ENCODE results near the gene CCDC186.

DNA sequence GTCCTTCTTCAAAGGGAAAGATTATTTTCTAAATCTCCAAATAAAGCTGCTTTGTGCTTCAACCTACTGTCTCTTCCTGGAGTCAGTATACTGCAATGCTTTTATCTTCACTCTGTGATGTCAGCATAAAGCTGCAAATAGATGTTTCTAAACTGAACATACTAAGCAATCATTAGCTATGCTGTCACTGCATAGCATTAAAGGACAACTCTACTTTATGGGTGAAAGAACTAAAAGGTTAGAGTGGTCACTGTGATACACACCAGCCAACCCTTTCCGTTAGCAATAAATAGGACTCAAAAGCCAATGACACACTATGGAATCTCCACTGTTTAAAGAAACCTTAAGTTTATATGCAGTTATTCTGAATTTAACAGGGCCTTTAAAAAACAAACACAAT, 1.8 kb downstream of the CCDC186 start:
- TF ChIP-seq, protein P1, sequence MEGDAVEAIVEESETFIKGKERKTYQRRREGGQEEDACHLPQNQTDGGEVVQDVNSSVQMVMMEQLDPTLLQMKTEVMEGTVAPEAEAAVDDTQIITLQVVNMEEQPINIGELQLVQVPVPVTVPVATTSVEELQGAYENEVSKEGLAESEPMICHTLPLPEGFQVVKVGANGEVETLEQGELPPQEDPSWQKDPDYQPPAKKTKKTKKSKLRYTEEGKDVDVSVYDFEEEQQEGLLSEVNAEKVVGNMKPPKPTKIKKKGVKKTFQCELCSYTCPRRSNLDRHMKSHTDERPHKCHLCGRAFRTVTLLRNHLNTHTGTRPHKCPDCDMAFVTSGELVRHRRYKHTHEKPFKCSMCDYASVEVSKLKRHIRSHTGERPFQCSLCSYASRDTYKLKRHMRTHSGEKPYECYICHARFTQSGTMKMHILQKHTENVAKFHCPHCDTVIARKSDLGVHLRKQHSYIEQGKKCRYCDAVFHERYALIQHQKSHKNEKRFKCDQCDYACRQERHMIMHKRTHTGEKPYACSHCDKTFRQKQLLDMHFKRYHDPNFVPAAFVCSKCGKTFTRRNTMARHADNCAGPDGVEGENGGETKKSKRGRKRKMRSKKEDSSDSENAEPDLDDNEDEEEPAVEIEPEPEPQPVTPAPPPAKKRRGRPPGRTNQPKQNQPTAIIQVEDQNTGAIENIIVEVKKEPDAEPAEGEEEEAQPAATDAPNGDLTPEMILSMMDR (conservative IDR thresholded peaks at IDR 0.05): no peak
- no peak for TF ChIP-seq EZH2 (IDR thresholded peaks at IDR 0.05; ENCODE audit: low read depth)

Measured in PC-9 (cell line).